GM19467 (cell line): ENCODE measurements around the gene PRMT9.
A peak's percentile ranks its signal among the peaks of the same experiment; 100 is the strongest.

Experiments
- ATAC-seq: cut with Tn5 transposase; IDR thresholded peaks from one replicate; pipeline ENCODE4 v1.9.1; 2021; ENCODE audit warnings: mild to moderate bottlenecking, moderate library complexity; ENCODE audit not compliant: unreplicated experiment

PRMT9 gene

GRCh38 chr4:147683717-147684700 is at the start of gene PRMT9:
TSS of gene PRMT9 (minus strand) at chr4:147684163. CDS start at chr4:147683987, 176 bp downstream.
- peak; percentile 100 for ATAC-seq

GRCh38 chr4:147732518-147733235 is 48.7 kb upstream of the PRMT9 start:
- peak; percentile 22 for ATAC-seq

- peak; percentile 55 for ATAC-seq
Measured at GRCh38 chr4:147731580-147732517, 47.9 kb upstream of the PRMT9 start, which contains the start of gene ARHGAP10. TSS of gene ARHGAP10 (plus strand) at chr4:147732088. CDS start at chr4:147732302, 214 bp downstream.

- ATAC-seq: no peak
Measured at GRCh38 chr4:147730333-147730732, 46.4 kb upstream of the PRMT9 start.

GRCh38 chr4:147727476-147728028 is 43.6 kb upstream of the PRMT9 start:
- no peak for ATAC-seq

GRCh38 chr4:147725673-147726072 is 41.7 kb upstream of the PRMT9 start:
- ATAC-seq: no peak

- no peak for ATAC-seq
Measured at GRCh38 chr4:147724468-147725201, 40.7 kb upstream of the PRMT9 start.

GRCh38 chr4:147723326-147723725 is 39.4 kb upstream of the PRMT9 start:
- ATAC-seq: no peak

GRCh38 chr4:147717878-147718277 is 33.9 kb upstream of the PRMT9 start:
- ATAC-seq: peak; percentile 84

- ATAC-seq: no peak
Measured at GRCh38 chr4:147714575-147715401, 30.8 kb upstream of the PRMT9 start.

- ATAC-seq: no peak
Measured at GRCh38 chr4:147709999-147710398, 26.0 kb upstream of the PRMT9 start.

- ATAC-seq: peak; percentile 71
Measured at GRCh38 chr4:147707892-147708672, 24.1 kb upstream of the PRMT9 start.

GRCh38 chr4:147704846-147705245 is 20.9 kb upstream of the PRMT9 start:
- ATAC-seq: no peak

GRCh38 chr4:147696866-147697265 is 12.9 kb upstream of the PRMT9 start:
- ATAC-seq: no peak

GRCh38 chr4:147693218-147693617 is 9.3 kb upstream of the PRMT9 start:
- ATAC-seq: no peak

GRCh38 chr4:147691820-147692219 is 7.9 kb upstream of the PRMT9 start:
- ATAC-seq: no peak

GRCh38 chr4:147689067-147689466 is 5.1 kb upstream of the PRMT9 start:
- no peak for ATAC-seq

GRCh38 chr4:147683188-147683591 is 773 bp downstream of the PRMT9 start:
- ATAC-seq: no peak
